HEK293T (cell line): Measurements from ENCODE around the gene PRKCZ.

Source experiments
- CTCF ChIA-PET: fragments of 350-600 bp; formaldehyde crosslinking; extraction: SDS; loops from one replicate; lab custom pipeline; 2021; ENCODE audit warnings: antibody characterized with exemption, inconsistent platforms; lab: Yijun Ruan, JAX
- POLR2A ChIA-PET: fragments of 350-600 bp; formaldehyde crosslinking; extraction: SDS; loops from one replicate; lab custom pipeline; 2020; ENCODE audit warnings: antibody characterized with exemption, inconsistent platforms; lab: Yijun Ruan, JAX
- DNase-seq: peaks from one replicate; pipeline ENCODE4 v3.0.0; 2012; ENCODE audit warnings: mixed read lengths; ENCODE audit errors: extremely low spot score
- ARNT ChIP-seq: fragments of 450-650 bp; IDR thresholded peaks from 2 replicates; pipeline ENCODE4 v1.6.1; 2017; ENCODE audit warnings: mild to moderate bottlenecking
- BHLHE40 ChIP-seq: fragments of 450-650 bp; IDR thresholded peaks from 2 replicates; pipeline ENCODE4 v1.6.1; 2016; ENCODE audit warnings: mild to moderate bottlenecking, moderate library complexity, borderline replicate concordance
- CTBP1 ChIP-seq: fragments of 450-650 bp; IDR thresholded peaks from 2 replicates; pipeline ENCODE4 v1.6.1; 2016; ENCODE audit warnings: borderline replicate concordance
- ELF4 ChIP-seq: fragments of 450-650 bp; IDR thresholded peaks from 2 replicates; pipeline ENCODE4 v1.6.1; 2017; ENCODE audit warnings: antibody characterized with exemption
- FOXA1 ChIP-seq: fragments of 450-650 bp; IDR thresholded peaks from 2 replicates; pipeline ENCODE4 v1.6.1; 2016; ENCODE audit warnings: mild to moderate bottlenecking
- FOXK2 ChIP-seq: fragments of 450-650 bp; IDR thresholded peaks from 2 replicates; pipeline ENCODE4 v1.6.1; 2016; ENCODE audit warnings: mild to moderate bottlenecking
- FOXM1 ChIP-seq: fragments of 450-650 bp; IDR thresholded peaks from 2 replicates; pipeline ENCODE4 v1.6.1; 2017; ENCODE audit warnings: mild to moderate bottlenecking, borderline replicate concordance
- HDGF ChIP-seq: fragments of 450-650 bp; IDR thresholded peaks from 2 replicates; pipeline ENCODE4 v1.6.1; 2017; ENCODE audit warnings: antibody characterized with exemption, borderline replicate concordance
- L3MBTL2 ChIP-seq: fragments of 450-650 bp; conservative IDR thresholded peaks from 2 replicates; pipeline ENCODE4 v1.6.1; 2016; ENCODE audit warnings: mild to moderate bottlenecking
- LEF1 ChIP-seq: fragments of 450-650 bp; IDR thresholded peaks from 2 replicates; pipeline ENCODE4 v1.6.1; 2017; ENCODE audit warnings: mild to moderate bottlenecking, borderline replicate concordance
- NFRKB ChIP-seq: fragments of 450-650 bp; IDR thresholded peaks from 2 replicates; pipeline ENCODE4 v1.6.1; 2016; ENCODE audit warnings: mild to moderate bottlenecking, moderate library complexity
- SP1 ChIP-seq: fragments of 450-650 bp; IDR thresholded peaks from 2 replicates; pipeline ENCODE4 v1.6.1; 2017
- SUZ12 ChIP-seq: fragments of 450-650 bp; IDR thresholded peaks from 2 replicates; pipeline ENCODE4 v1.6.1; 2016; ENCODE audit warnings: mild to moderate bottlenecking
- TARDBP ChIP-seq: fragments of 450-650 bp; IDR thresholded peaks from 2 replicates; pipeline ENCODE4 v1.6.1; 2016
- ZNF384 ChIP-seq: fragments of 450-650 bp; IDR thresholded peaks from 2 replicates; pipeline ENCODE4 v1.6.1; 2016
- TF ChIP-seq, protein P1 (sequence below): fragments of 450-650 bp; IDR thresholded peaks from 2 replicates; pipeline ENCODE4 v1.6.1; 2016

The PRKCZ gene

DNA sequence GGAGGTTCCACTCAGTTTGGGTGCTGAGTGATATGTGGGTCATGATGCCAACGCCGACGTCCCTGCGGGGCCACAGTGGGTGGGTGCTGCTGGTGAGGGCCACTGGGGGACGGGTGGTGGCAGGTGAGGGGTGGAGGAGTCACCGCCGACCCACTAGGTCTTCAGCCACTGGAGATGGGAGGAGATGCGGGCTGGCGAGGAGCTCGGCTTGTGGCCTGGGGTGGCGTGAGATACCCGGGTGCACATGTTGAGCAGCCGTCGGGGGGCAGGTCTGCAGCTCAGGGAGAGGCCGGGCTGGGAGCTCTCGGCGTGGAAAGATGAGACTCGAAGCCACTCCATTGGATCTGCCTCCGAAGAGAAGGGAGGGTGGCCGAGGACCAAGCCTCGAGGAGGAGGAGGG lies 103.8 kb downstream of the PRKCZ start:
- CTCF ChIA-PET: no interaction called here
- POLR2A ChIA-PET: no interaction called here
- TF ChIP-seq FOXM1 (no peak), SP1 (no peak)
- DNase-seq: no peak

DNA sequence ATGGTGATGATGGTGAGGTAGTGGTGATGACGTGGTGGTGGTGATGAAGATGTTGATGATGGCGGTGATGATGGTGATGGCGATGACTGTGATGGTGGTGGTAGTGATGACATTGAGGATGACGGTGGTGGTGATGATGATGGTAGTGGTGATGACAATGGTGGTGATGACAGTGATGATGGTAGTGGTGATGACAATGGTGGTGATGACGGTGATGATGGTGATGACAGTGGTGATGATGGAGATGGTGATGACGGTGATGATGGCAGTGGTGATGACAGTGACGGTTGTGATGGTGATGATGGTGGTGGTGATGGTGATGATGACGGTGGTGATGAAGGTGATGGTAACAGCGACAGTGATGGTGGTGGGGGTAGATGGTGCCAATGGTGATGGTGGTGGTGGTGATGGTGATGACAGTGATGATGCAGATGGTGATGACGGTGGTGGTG lies 105.0 kb downstream of the PRKCZ start:
- no peak for DNase-seq
- ChIA-PET CTCF (no interaction called here), POLR2A (no interaction called here)
- TF ChIP-seq NFRKB (no peak), FOXK2 (no peak), CTBP1 (peak; percentile 40; the same call in 1 of the 2 replicates), LEF1 (no peak), SP1 (no peak)

DNA sequence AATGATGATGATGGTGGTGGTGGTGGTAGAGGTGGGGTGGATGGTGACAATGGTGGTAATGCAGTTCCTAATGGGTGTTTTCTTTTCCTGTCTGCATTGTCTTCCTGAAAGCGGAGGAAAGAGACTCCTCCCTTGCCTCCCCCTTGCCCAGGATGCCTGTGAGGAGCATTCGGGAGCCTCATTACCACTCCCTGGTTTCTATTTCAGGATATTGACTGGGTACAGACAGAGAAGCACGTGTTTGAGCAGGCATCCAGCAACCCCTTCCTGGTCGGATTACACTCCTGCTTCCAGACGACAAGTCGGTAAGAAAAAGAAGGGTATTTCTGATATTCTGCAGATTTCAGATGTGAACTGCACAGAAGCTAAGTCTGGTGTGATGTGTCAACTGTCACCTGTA lies 105.6 kb downstream of the PRKCZ start:
- TF ChIP-seq ZNF384 (no peak), L3MBTL2 (no peak), FOXA1 (no peak)
- ChIA-PET POLR2A (no interaction called here), CTCF (interaction anchor here (1.6 kb wide), 1 partner anchor 18 kb away, joined by 6 read pairs; no protein-coding TSS in a partner anchor)

DNA sequence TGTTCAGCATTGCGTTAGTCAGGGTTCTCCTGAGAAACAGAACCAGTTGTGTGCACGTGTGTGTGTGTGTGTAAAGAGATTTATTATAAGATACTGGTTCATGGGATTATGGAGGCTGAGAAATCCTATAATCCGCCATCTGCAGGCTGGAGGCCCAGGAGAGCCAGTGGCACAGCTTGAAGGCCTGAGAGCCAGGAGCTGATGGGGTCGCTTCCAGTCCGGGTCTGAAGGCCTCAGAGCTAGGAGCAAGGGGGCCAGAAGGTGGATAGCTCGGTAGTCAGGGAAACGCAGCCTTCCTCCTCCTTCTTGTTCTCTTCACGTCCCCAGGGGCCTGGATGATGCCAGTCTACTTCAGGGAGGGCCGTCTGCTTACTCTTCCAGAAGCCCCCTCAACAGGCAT lies 106.7 kb downstream of the PRKCZ start:
- CTCF ChIA-PET: interaction anchor here (0.9 to 1.6 kb wide), 2 partner anchors 17 kb away, joined by 3 to 6 read pairs; no protein-coding TSS in a partner anchor
- no peak for TF ChIP-seq FOXM1
- no peak for TF ChIP-seq ELF4
- TF ChIP-seq, protein P1, sequence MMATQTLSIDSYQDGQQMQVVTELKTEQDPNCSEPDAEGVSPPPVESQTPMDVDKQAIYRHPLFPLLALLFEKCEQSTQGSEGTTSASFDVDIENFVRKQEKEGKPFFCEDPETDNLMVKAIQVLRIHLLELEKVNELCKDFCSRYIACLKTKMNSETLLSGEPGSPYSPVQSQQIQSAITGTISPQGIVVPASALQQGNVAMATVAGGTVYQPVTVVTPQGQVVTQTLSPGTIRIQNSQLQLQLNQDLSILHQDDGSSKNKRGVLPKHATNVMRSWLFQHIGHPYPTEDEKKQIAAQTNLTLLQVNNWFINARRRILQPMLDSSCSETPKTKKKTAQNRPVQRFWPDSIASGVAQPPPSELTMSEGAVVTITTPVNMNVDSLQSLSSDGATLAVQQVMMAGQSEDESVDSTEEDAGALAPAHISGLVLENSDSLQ: no peak
- TF ChIP-seq TARDBP: no peak
- no peak for TF ChIP-seq FOXK2
- no peak for TF ChIP-seq ARNT
- TF ChIP-seq ZNF384: no peak
- no peak for TF ChIP-seq SUZ12
- no peak for TF ChIP-seq LEF1
- TF ChIP-seq NFRKB: no peak
- no peak for TF ChIP-seq BHLHE40
- no peak for TF ChIP-seq CTBP1
- no peak for TF ChIP-seq SP1
- no peak for TF ChIP-seq FOXA1
- no peak for DNase-seq
- POLR2A ChIA-PET: no interaction called here

More for the DNA sequence above, 105.6 kb downstream of the PRKCZ start:
- DNase-seq: no peak

- ChIA-PET CTCF (no interaction called here), POLR2A (no interaction called here)
- DNase-seq: no peak
- TF ChIP-seq ZNF384 (no peak), HDGF (no peak), LEF1 (no peak), ARNT (no peak), TARDBP (no peak), CTBP1 (no peak), SP1 (no peak), L3MBTL2 (no peak), NFRKB (no peak), FOXA1 (no peak), FOXK2 (no peak), SUZ12 (no peak), BHLHE40 (no peak), ELF4 (no peak), FOXM1 (no peak)
- TF ChIP-seq, protein P1: no peak
Observed at GRCh38 chr1:2157856-2158255, 107.6 kb downstream of the PRKCZ start.

GRCh38 chr1:2158272-2158671 lies 108.1 kb downstream of the PRKCZ start:
- POLR2A ChIA-PET: no interaction called here
- TF ChIP-seq ELF4: no peak
- TF ChIP-seq HDGF: no peak
- TF ChIP-seq NFRKB: no peak
- TF ChIP-seq CTBP1: no peak
- no peak for TF ChIP-seq SP1
- TF ChIP-seq LEF1: no peak
- TF ChIP-seq FOXM1: no peak
- TF ChIP-seq ARNT: no peak
- no peak for TF ChIP-seq ZNF384
- no peak for TF ChIP-seq FOXK2
- no peak for TF ChIP-seq L3MBTL2
- no peak for TF ChIP-seq FOXA1
- TF ChIP-seq TARDBP: no peak
- no peak for TF ChIP-seq BHLHE40
- no peak for TF ChIP-seq SUZ12
- no peak for DNase-seq
- CTCF ChIA-PET: no interaction called here

- POLR2A ChIA-PET: no interaction called here
- DNase-seq: no peak
- TF ChIP-seq ARNT (no peak), L3MBTL2 (no peak), TARDBP (no peak), FOXK2 (no peak), FOXA1 (no peak), SP1 (no peak), NFRKB (no peak), ELF4 (no peak), BHLHE40 (no peak), HDGF (no peak), LEF1 (no peak), SUZ12 (no peak), FOXM1 (no peak), CTBP1 (no peak)
- CTCF ChIA-PET: no interaction called here
Observed at GRCh38 chr1:2159124-2159523, 108.9 kb downstream of the PRKCZ start.
